HEK293 (cell line): ENCODE measurements around the gene CUL9.

Source experiments
- TCF7L2 ChIP-seq: IDR thresholded peaks from 2 replicates; pipeline ENCODE4 v1.6.1; 2011; ENCODE audit warnings: low read depth, mild to moderate bottlenecking, inconsistent platforms, low read length, moderate library complexity, borderline replicate concordance
- TF ChIP-seq, protein P1 (sequence below): fragments of 450-650 bp; formaldehyde crosslinking; IDR thresholded peaks from 2 replicates; pipeline ENCODE4 v1.5.1; 2016; ENCODE audit warnings: missing biosample characterization, missing genetic modification characterization

DNA sequence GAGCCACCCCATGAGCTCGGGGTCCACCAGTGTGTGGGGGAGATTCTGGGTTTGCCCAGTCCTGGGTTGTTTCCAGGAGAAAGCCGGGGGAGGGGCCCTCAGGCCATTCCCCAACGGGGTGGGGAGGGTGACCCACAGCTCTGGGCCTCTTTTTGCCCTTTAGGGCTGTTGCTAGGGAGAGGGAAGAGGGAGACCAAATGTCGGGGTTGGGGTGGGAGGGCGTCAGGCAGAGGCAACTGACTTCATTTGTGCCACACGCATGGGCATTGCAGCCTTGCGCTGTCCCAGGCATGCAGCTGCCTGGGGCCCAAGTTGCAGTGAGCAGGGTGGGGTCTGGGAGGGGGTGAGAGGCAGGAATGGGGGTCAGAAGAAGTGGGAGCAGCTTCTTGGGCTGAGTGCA, 1.9 kb upstream of the CUL9 start:
- TF ChIP-seq, protein P1, sequence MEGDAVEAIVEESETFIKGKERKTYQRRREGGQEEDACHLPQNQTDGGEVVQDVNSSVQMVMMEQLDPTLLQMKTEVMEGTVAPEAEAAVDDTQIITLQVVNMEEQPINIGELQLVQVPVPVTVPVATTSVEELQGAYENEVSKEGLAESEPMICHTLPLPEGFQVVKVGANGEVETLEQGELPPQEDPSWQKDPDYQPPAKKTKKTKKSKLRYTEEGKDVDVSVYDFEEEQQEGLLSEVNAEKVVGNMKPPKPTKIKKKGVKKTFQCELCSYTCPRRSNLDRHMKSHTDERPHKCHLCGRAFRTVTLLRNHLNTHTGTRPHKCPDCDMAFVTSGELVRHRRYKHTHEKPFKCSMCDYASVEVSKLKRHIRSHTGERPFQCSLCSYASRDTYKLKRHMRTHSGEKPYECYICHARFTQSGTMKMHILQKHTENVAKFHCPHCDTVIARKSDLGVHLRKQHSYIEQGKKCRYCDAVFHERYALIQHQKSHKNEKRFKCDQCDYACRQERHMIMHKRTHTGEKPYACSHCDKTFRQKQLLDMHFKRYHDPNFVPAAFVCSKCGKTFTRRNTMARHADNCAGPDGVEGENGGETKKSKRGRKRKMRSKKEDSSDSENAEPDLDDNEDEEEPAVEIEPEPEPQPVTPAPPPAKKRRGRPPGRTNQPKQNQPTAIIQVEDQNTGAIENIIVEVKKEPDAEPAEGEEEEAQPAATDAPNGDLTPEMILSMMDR (tag by site-specific recombination) = no peak
- no peak for TF ChIP-seq TCF7L2
